Hair follicle dermal papilla cell (primary cell): ENCODE data around the gene HMGB3. TPM values are rescaled to one million over a fixed set of nuclear protein-coding genes. Genes with fewer than 3 reads are reported as not detected.

Experiments
- small RNA-seq: library from RNA; depleted of rRNA; stranded (forward); fragments of <200 nt; gene quantifications from one replicate; pipeline ENCODE3, GENCODE V24; 2012
- total RNA-seq: library from RNA; depleted of rRNA; stranded (reverse); fragments of >200 nt; gene quantifications from 2 replicates; pipeline ENCODE4 v1.2.3, GENCODE V29; 2012

Gene HMGB3
- total RNA-seq: 6.8 and 7.5 TPM in 2 replicates

GRCh38 chrX:150982788-150983520 lies at the start of gene HMGB3:
HMGB3 (plus strand) TSS chrX:150983335; CDS start chrX:150985600, 2,265 bp downstream.

Small RNAs within 50 kb of the gene (small RNA-seq; reads per million reads assigned to genes)
- gene RNA5SP525 (not detected), gene RNU6-383P (not detected), gene RPL12P50 (not detected)

Other genes with a start within 250 kb of the HMGB3 start
- 75.9 and 78.6 TPM in 2 replicates for gene CD99L2, start 84.7 kb upstream of the HMGB3 start, total RNA-seq
- gene GPR50, start 193.2 kb downstream of the HMGB3 start, total RNA-seq: not detected in 2 replicates